ENCODE measurements around the gene ASMT. TPM values are rescaled to one million over a fixed set of nuclear protein-coding genes. Genes with fewer than 3 reads are reported as not detected.
"Not testable (repeated sequence)": the region's sequence is repeated elsewhere in the genome, so short reads cannot be mapped to it uniquely, and the experiment has no call there.

The ASMT gene
- total RNA-seq, 2 experiments from 2014 or later: not detected

DNA sequence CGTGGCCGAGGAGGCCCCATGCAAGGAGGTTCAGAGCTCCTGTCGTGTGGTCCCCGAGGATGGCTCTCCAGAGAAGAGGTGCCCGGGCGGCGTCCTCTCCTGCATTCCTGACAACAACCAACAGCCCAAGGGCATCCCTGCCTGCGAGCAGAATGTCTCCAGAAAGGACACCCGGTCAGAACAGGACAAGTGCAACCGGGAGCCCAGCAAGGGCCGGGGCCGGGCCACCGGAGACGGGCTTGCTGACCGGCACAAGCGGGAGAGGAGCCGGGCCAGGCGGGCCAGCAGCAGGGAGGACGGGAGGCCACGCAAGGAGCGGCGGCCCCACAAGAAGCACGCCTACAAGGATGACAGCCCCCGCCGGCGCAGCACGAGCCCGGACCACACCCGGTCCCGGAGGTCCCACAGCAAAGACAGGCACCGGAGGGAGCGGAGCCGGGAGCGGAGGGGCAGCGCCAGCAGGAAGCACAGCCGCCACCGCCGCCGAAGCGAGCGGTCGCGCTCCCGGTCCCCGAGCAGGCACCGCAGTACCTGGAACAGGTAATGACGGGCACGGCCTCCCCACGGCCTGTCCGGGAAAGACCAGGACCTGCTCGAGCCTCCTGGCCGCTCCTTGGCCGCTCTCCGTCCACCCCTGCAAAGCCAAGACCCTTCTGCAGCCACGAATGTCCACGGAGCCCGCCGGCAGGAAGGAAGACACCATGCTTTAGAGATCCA lies 13.7 kb upstream of the ASMT start:
- CTCF ChIA-PET: no interaction called here
- intact Hi-C loops (cut with micrococcal nuclease): no loop called here
- no peak for DNase-seq
- H3K27me3 Mint-ChIP-seq (ENCODE audit: low read depth): no peaks in the 10 kb centered on the region
- H3K4me1 Mint-ChIP-seq (ENCODE audit: low read depth): peaks cover 4% of the 10 kb centered on the region
- no peak overlapping the region for H3K27ac Mint-ChIP-seq
- H3K9me3 Mint-ChIP-seq: no peaks in the 10 kb centered on the region
- H3K36me3 Mint-ChIP-seq (ENCODE audit: low read depth): peaks cover 39% of the 10 kb centered on the region
- H3K4me3 Mint-ChIP-seq: no peak overlapping the region

DNA sequence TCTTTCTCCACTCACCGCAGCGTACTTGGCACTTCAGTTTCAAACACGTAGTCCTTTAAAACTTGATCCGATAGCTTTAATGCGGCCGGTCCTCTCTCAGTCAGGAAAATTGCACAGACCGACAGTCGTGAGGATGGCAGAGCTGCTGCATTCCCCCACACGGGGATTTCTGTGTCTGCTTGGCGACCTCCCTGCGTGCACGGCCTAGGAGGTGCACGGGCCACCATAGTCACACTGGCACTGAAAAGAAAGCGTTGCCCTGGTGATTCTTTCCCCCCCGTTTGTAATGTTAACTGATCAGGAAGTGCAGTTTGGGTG lies 13.1 kb upstream of the ASMT start:
- Mint-ChIP-seq H3K27me3 (ENCODE audit: low read depth) (no peaks in the 10 kb centered on the region), H3K4me3 (no peak overlapping the region), H3K36me3 (ENCODE audit: low read depth) (peaks cover 39% of the 10 kb centered on the region), H3K27ac (no peak overlapping the region), H3K4me1 (ENCODE audit: low read depth) (peaks cover 4% of the 10 kb centered on the region), H3K9me3 (no peaks in the 10 kb centered on the region)
- intact Hi-C loops (cut with micrococcal nuclease): no loop called here
- no peak for DNase-seq
- CTCF ChIA-PET: no interaction called here

- CTCF ChIA-PET: no interaction called here
- H3K27me3 Mint-ChIP-seq (ENCODE audit: low read depth): no peaks in the 10 kb centered on the region
- intact Hi-C loops (cut with micrococcal nuclease): no loop called here
- H3K9me3 Mint-ChIP-seq: no peaks in the 10 kb centered on the region
- peaks cover 2% of the 10 kb centered on the region for H3K4me1 Mint-ChIP-seq (ENCODE audit: low read depth)
- no peak for DNase-seq
- peaks cover 38% of the 10 kb centered on the region for H3K36me3 Mint-ChIP-seq (ENCODE audit: low read depth)
- no peak overlapping the region for H3K27ac Mint-ChIP-seq
- H3K4me3 Mint-ChIP-seq: no peak overlapping the region
These were observed 12.6 kb upstream of the ASMT start for GRCh38 chrX:1602299-1602698.

GRCh38 chrX:1606496-1606895 lies 8.4 kb upstream of the ASMT start:
- Mint-ChIP-seq H3K27ac (no peak overlapping the region), H3K4me1 (ENCODE audit: low read depth) (peaks cover 2% of the 10 kb centered on the region), H3K36me3 (ENCODE audit: low read depth) (peaks cover 22% of the 10 kb centered on the region), H3K27me3 (ENCODE audit: low read depth) (no peaks in the 10 kb centered on the region), H3K9me3 (no peaks in the 10 kb centered on the region), H3K4me3 (no peak overlapping the region)
- DNase-seq: no peak
- CTCF ChIA-PET: no interaction called here
- intact Hi-C loops (cut with micrococcal nuclease): no loop called here

GRCh38 chrX:1609311-1609710 lies 5.5 kb upstream of the ASMT start:
- H3K27ac Mint-ChIP-seq: no peak overlapping the region
- no peaks in the 10 kb centered on the region for H3K27me3 Mint-ChIP-seq (ENCODE audit: low read depth)
- peaks cover 3% of the 10 kb centered on the region for H3K36me3 Mint-ChIP-seq (ENCODE audit: low read depth)
- peaks cover 2% of the 10 kb centered on the region for H3K4me1 Mint-ChIP-seq (ENCODE audit: low read depth)
- DNase-seq: no peak
- intact Hi-C loops (cut with micrococcal nuclease): no loop called here
- CTCF ChIA-PET: no interaction called here
- H3K4me3 Mint-ChIP-seq: no peak overlapping the region
- no peaks in the 10 kb centered on the region for H3K9me3 Mint-ChIP-seq

- intact Hi-C loops (cut with micrococcal nuclease): no loop called here
- CTCF ChIA-PET: no interaction called here
- DNase-seq: no peak
These were observed 5.1 kb upstream of the ASMT start for GRCh38 chrX:1609762-1610161.

GRCh38 chrX:1610166-1610565 lies 4.7 kb upstream of the ASMT start:
- DNase-seq: no peak
- Mint-ChIP-seq H3K4me1 (ENCODE audit: low read depth) (no peaks in the 10 kb centered on the region), H3K27ac (no peak overlapping the region), H3K4me3 (no peak overlapping the region), H3K36me3 (ENCODE audit: low read depth) (no peaks in the 10 kb centered on the region), H3K9me3 (no peaks in the 10 kb centered on the region), H3K27me3 (ENCODE audit: low read depth) (no peaks in the 10 kb centered on the region)
- CTCF ChIA-PET: no interaction called here
- intact Hi-C loops (cut with micrococcal nuclease): no loop called here

More at GRCh38 chrX:1609762-1610161, 5.1 kb upstream of the ASMT start:
- Mint-ChIP-seq H3K27ac (no peak overlapping the region), H3K36me3 (ENCODE audit: low read depth) (peaks cover 2% of the 10 kb centered on the region), H3K27me3 (ENCODE audit: low read depth) (no peaks in the 10 kb centered on the region), H3K4me3 (no peak overlapping the region), H3K4me1 (ENCODE audit: low read depth) (peaks cover 2% of the 10 kb centered on the region), H3K9me3 (no peaks in the 10 kb centered on the region)

GRCh38 chrX:1610736-1611135 lies 4.1 kb upstream of the ASMT start:
- DNase-seq: no peak
- Mint-ChIP-seq H3K27me3 (ENCODE audit: low read depth) (no peaks in the 10 kb centered on the region), H3K36me3 (ENCODE audit: low read depth) (no peaks in the 10 kb centered on the region), H3K9me3 (no peaks in the 10 kb centered on the region), H3K27ac (no peak overlapping the region), H3K4me3 (no peak overlapping the region), H3K4me1 (ENCODE audit: low read depth) (no peaks in the 10 kb centered on the region)
- CTCF ChIA-PET: no interaction called here
- intact Hi-C loops (cut with micrococcal nuclease): no loop called here

GRCh38 chrX:1612641-1613286 lies 2.1 kb upstream of the ASMT start:
- H3K27me3 Mint-ChIP-seq (ENCODE audit: low read depth): no peaks in the 10 kb centered on the region
- no peak overlapping the region for H3K4me3 Mint-ChIP-seq
- no peak overlapping the region for H3K27ac Mint-ChIP-seq
- CTCF ChIA-PET: no interaction called here
- no peak for DNase-seq
- intact Hi-C loops (cut with micrococcal nuclease): no loop called here
- H3K9me3 Mint-ChIP-seq: no peaks in the 10 kb centered on the region
- no peaks in the 10 kb centered on the region for H3K4me1 Mint-ChIP-seq (ENCODE audit: low read depth)
- H3K36me3 Mint-ChIP-seq (ENCODE audit: low read depth): no peaks in the 10 kb centered on the region

DNA sequence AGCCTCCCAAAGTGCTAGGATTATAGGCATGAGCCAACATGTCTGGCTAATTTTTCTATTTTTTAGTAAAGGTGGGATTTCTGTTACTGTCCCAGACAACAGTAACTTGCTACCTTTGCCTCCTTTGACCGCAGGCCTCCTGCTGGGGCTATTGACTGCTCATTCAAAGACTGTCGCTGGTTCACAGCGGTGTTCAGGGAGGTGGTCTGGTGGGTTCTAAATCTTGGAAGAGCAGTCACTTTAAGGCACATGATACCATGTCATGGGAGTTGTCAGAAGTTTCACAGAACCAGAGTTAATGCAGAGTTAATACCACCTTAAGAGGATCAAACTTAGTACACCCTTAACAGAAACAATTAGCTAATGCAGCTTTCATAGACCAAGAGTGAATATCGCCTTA lies 3.8 kb downstream of the ASMT start:
- intact Hi-C loops (cut with micrococcal nuclease): no loop called here
- H3K4me3 Mint-ChIP-seq: no peak overlapping the region
- H3K27me3 Mint-ChIP-seq (ENCODE audit: low read depth): no peaks in the 10 kb centered on the region
- no peaks in the 10 kb centered on the region for H3K36me3 Mint-ChIP-seq (ENCODE audit: low read depth)
- CTCF ChIA-PET: no interaction called here
- no peak overlapping the region for H3K27ac Mint-ChIP-seq
- peaks cover 12% of the 10 kb centered on the region for H3K4me1 Mint-ChIP-seq (ENCODE audit: low read depth)
- no peaks in the 10 kb centered on the region for H3K9me3 Mint-ChIP-seq
- no peak for DNase-seq

- Mint-ChIP-seq H3K4me1 (ENCODE audit: low read depth) (peaks cover 19% of the 10 kb centered on the region), H3K4me3 (no peak overlapping the region), H3K36me3 (ENCODE audit: low read depth) (no peaks in the 10 kb centered on the region), H3K27me3 (ENCODE audit: low read depth) (no peaks in the 10 kb centered on the region), H3K9me3 (no peaks in the 10 kb centered on the region), H3K27ac (peak overlapping the region; percentile 53)
- intact Hi-C loops (cut with micrococcal nuclease): no loop called here
- CTCF ChIA-PET: no interaction called here
- no peak for DNase-seq
These were observed 8.8 kb downstream of the ASMT start for GRCh38 chrX:1623691-1624090.

DNA sequence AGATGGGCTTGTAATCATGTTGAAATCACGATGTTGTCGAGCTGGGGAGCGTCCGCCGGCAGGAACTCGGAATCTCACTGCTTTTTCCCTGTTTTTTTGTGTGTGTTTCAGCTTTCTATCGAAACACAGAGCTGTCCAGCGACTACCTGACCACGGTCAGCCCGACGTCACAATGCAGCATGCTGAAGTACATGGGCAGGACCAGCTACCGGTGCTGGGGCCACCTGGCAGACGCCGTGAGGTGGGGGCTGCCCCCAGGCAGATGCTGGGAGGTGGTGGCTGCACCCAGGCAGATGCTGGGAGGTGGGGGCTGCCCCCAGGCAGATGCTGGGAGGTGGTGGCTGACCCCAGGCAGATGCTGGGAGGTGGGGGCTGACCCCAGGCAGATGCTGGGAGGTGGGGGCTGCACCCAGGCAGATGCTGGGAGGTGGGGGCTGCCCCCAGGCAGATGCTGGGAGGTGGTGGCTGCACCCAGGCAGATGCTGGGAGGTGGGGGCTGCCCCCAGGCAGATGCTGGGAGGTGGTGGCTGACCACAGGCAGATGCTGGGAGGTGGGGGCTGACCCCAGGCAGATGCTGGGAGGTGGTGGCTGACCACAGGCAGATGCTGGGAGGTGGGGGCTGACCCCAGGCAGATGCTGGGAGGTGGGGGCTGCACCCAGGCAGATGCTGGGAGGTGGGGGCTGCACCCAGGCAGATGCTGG lies 9.4 kb downstream of the ASMT start:
- DNase-seq: peak; percentile 64
- H3K4me1 Mint-ChIP-seq (ENCODE audit: low read depth): peaks cover 19% of the 10 kb centered on the region
- H3K27ac Mint-ChIP-seq: peak overlapping the region; percentile 53
- H3K36me3 Mint-ChIP-seq (ENCODE audit: low read depth); intact Hi-C loops (cut with micrococcal nuclease); H3K4me3 Mint-ChIP-seq; H3K9me3 Mint-ChIP-seq; CTCF ChIA-PET; H3K27me3 Mint-ChIP-seq (ENCODE audit: low read depth): not testable (repeated sequence)

DNA sequence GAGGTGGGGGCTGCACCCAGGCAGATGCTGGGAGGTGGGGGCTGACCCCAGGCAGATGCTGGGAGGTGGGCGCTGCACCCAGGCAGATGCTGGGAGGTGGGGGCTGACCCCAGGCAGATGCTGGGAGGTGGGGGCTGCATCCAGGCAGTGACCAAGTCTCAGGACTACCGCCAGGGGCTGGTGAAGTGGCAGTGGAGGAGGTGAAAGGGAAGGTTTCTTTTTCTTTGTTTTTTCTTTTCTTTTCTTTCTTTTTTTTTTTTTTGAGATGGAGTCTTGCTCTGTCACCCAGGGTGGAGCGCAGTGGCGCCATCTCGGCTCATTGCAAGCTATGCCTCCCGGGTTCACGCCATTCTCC lies 10.0 kb downstream of the ASMT start:
- H3K4me1 Mint-ChIP-seq (ENCODE audit: low read depth): peaks cover 19% of the 10 kb centered on the region
- H3K27me3 Mint-ChIP-seq (ENCODE audit: low read depth); H3K4me3 Mint-ChIP-seq; H3K36me3 Mint-ChIP-seq (ENCODE audit: low read depth); DNase-seq; H3K27ac Mint-ChIP-seq; intact Hi-C loops (cut with micrococcal nuclease); CTCF ChIA-PET; H3K9me3 Mint-ChIP-seq: not testable (repeated sequence)
